ENCODE results near the gene MACROD2. TPM values are rescaled to one million over a fixed set of nuclear protein-coding genes. Genes with fewer than 3 reads are reported as not detected.

The MACROD2 gene
- total and polyA plus RNA-seq, 2 of the 4 experiments (the other 2 are of a cell fraction): not detected

DNA sequence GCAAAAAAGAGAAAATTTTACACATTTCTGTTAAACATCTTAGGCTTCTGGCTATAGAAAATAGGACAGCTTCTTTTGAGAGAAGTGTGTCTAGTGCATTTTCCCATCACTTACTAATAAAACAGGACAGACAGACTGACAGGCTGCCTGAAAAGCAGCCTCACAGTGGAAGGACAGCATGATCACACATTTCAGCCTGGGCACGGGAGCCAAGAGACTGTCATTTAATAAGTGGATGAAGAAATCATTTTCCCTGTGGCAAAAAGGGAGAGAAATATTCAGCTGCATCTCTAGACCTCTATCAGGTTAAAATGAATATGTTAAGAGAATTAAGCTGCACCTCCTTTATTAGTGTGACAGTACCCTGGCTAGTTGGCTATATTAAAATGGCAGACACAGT lies 1617.5 kb downstream of the MACROD2 start:
- H2BK20ac ChIP-seq (ENCODE audit: low read depth, low read length): no peak overlapping the region
- H2AK5ac ChIP-seq (ENCODE audit: low read depth, low read length): no peak overlapping the region
- H3K36me3 ChIP-seq (ENCODE audit: control insufficient read depth, insufficient read depth, low read length): no peaks in the 10 kb centered on the region
- no peak for ATAC-seq (ENCODE audit: low read depth)
- H3K18ac ChIP-seq (ENCODE audit: low read depth, low read length): no peak overlapping the region
- no peaks in the 10 kb centered on the region for H3K79me1 ChIP-seq (ENCODE audit: low read depth in 1 of 2, low read length in 2 of 2)
- H3K27ac ChIP-seq (ENCODE audit: insufficient read depth, low read length): no peak overlapping the region
- TF ChIP-seq, protein P1, sequence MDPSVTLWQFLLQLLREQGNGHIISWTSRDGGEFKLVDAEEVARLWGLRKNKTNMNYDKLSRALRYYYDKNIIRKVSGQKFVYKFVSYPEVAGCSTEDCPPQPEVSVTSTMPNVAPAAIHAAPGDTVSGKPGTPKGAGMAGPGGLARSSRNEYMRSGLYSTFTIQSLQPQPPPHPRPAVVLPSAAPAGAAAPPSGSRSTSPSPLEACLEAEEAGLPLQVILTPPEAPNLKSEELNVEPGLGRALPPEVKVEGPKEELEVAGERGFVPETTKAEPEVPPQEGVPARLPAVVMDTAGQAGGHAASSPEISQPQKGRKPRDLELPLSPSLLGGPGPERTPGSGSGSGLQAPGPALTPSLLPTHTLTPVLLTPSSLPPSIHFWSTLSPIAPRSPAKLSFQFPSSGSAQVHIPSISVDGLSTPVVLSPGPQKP (IDR thresholded peaks at IDR 0.05; ENCODE audit: borderline replicate concordance, low read depth, low read length): no peak
- TF ChIP-seq RFX5 (IDR thresholded peaks at IDR 0.05; ENCODE audit: low read depth, low read length) (no peak), MAZ (IDR thresholded peaks at IDR 0.05; ENCODE audit: borderline replicate concordance, low read depth, low read length) (no peak), MAFK (IDR thresholded peaks at IDR 0.05; ENCODE audit: low read depth, low read length) (no peak), CHD1 (IDR thresholded peaks at IDR 0.05; ENCODE audit: low read depth, low read length) (no peak), FOS (IDR thresholded peaks at IDR 0.05; ENCODE audit: low read depth, low read length) (no peak), POLR2A (IDR thresholded peaks at IDR 0.05; ENCODE audit: low read depth, low read length) (no peak), BHLHE40 (IDR thresholded peaks at IDR 0.05; ENCODE audit: low read depth, low read length) (no peak), MXI1 (IDR thresholded peaks at IDR 0.05; ENCODE audit: borderline replicate concordance, low read depth, low read length) (no peak), RCOR1 (IDR thresholded peaks at IDR 0.05; ENCODE audit: insufficient replicate concordance, low read length) (no peak), CEBPB (IDR thresholded peaks at IDR 0.05; ENCODE audit: low read depth, low read length) (no peak), SMC3 (IDR thresholded peaks at IDR 0.05; ENCODE audit: low read depth, low read length) (no peak), NFE2L2 (IDR thresholded peaks at IDR 0.05; ENCODE audit: low read depth, low read length) (no peak), RAD21 (IDR thresholded peaks at IDR 0.05; ENCODE audit: low read length) (no peak)
- TF ChIP-seq, protein P2, sequence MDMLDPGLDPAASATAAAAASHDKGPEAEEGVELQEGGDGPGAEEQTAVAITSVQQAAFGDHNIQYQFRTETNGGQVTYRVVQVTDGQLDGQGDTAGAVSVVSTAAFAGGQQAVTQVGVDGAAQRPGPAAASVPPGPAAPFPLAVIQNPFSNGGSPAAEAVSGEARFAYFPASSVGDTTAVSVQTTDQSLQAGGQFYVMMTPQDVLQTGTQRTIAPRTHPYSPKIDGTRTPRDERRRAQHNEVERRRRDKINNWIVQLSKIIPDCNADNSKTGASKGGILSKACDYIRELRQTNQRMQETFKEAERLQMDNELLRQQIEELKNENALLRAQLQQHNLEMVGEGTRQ (IDR thresholded peaks at IDR 0.05; ENCODE audit: low read depth, low read length): no peak
- TF ChIP-seq, protein P3, sequence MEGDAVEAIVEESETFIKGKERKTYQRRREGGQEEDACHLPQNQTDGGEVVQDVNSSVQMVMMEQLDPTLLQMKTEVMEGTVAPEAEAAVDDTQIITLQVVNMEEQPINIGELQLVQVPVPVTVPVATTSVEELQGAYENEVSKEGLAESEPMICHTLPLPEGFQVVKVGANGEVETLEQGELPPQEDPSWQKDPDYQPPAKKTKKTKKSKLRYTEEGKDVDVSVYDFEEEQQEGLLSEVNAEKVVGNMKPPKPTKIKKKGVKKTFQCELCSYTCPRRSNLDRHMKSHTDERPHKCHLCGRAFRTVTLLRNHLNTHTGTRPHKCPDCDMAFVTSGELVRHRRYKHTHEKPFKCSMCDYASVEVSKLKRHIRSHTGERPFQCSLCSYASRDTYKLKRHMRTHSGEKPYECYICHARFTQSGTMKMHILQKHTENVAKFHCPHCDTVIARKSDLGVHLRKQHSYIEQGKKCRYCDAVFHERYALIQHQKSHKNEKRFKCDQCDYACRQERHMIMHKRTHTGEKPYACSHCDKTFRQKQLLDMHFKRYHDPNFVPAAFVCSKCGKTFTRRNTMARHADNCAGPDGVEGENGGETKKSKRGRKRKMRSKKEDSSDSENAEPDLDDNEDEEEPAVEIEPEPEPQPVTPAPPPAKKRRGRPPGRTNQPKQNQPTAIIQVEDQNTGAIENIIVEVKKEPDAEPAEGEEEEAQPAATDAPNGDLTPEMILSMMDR (conservative IDR thresholded peaks at IDR 0.05; ENCODE audit: low read depth, low read length): no peak
- no peaks in the 10 kb centered on the region for H4K20me1 ChIP-seq (ENCODE audit: insufficient read depth, low read length)
- ChIA-PET CTCF (interaction anchor here (0.6 kb wide), 1 partner anchor 1165 kb away, joined by 3 read pairs; no protein-coding TSS in a partner anchor), POLR2A (ENCODE audit: unreplicated experiment) (no interaction called here)
- no CpG with 5 or more reads among the region's 1 CpG for WGBS, 2 experiments (ENCODE audit: extremely low coverage in 2 of 2, insufficient read length in 1 of 2)
- DNase-seq: no peak
- no peak overlapping the region for H2AFZ ChIP-seq (replicated peaks; ENCODE audit: low read length, poor library complexity)
- no peak overlapping the region for H3K14ac ChIP-seq (replicated peaks; ENCODE audit: low read depth, low read length)
- no peak overlapping the region for H3K4me3 ChIP-seq (ENCODE audit: insufficient read depth, low read depth, low read length)
- no peak overlapping the region for H3K23ac ChIP-seq (ENCODE audit: low read depth, low read length)
- no peaks in the 10 kb centered on the region; the same call in 1 of the 2 replicates for H3K27me3 ChIP-seq (ENCODE audit: control insufficient read depth, insufficient read depth, low read length)
- H2BK15ac ChIP-seq (ENCODE audit: low read depth, low read length): no peak overlapping the region
- H4K8ac ChIP-seq (ENCODE audit: low read depth in 2 of 2, low read length in 2 of 2): no peak overlapping the region
- no peak overlapping the region for H2BK5ac ChIP-seq (ENCODE audit: low read depth, low read length, poor library complexity, severe bottlenecking)
- no peak overlapping the region for H3K4me2 ChIP-seq (ENCODE audit: low read depth, low read length)
- H3K9me3 ChIP-seq (ENCODE audit: control insufficient read depth, insufficient read depth, low read length): 0 out of 2 replicates have a peak, but pooled peaks cover 3% of the 10 kb centered on the region
- in situ Hi-C loops (cut with MboI; ENCODE audit: low sequenced_read_pairs): no loop called here
- H2AK9ac ChIP-seq (replicated peaks; ENCODE audit: low read depth, low read length, poor library complexity): no peak overlapping the region
- no peak overlapping the region for H2BK120ac ChIP-seq (ENCODE audit: low read depth, low read length)
- no peaks in the 10 kb centered on the region for H3K9me1 ChIP-seq (ENCODE audit: insufficient read depth, low read length)
- no peak overlapping the region for H3K56ac ChIP-seq (ENCODE audit: extremely low read depth, insufficient read depth, low read length)
- intact Hi-C loops (cut with micrococcal nuclease): no loop called here
- no peak overlapping the region for H3K4ac ChIP-seq (ENCODE audit: low read depth, low read length)
- dilution Hi-C loops (cut with HindIII; ENCODE audit: low sequenced_read_pairs, unreplicated experiment): no loop called here
- H4K5ac ChIP-seq (ENCODE audit: low read depth, low read length): no peak overlapping the region
- H3K4me1 ChIP-seq (ENCODE audit: control insufficient read depth, insufficient read depth, low read length): no peaks in the 10 kb centered on the region; the same call in 1 of the 2 replicates
- H3K9ac ChIP-seq (ENCODE audit: low read depth, low read length): no peak overlapping the region
- no peak overlapping the region for H4K91ac ChIP-seq (ENCODE audit: insufficient read depth, low read depth, low read length)
- no TSS peak for BruUV-seq (replicated peaks)

Data from IMR-90 (cell line).